Peyer's patch (tissue), 4 donors: ENCODE measurements around the gene PSMA2. TPM values are rescaled to one million over a fixed set of nuclear protein-coding genes. Genes with fewer than 3 reads are reported as not detected.
"Not testable (repeated sequence)": the region's sequence is repeated elsewhere in the genome, so short reads cannot be mapped to it uniquely, and the experiment has no call there.

ENCODE experiments used
- DNase-seq, 3 donors: peaks; one replicate each; pipeline ENCODE4 v3.0.0-alpha.2; 2017 to 2019
- H3K27ac ChIP-seq, 4 donors: fragments of 200-600 bp; sonication (generic); one replicate each; pipeline ENCODE4 v1.5.1; 2016 to 2019
- H3K27me3 ChIP-seq, 2 donors: fragments of 200-600 bp; sonication (generic); one replicate each; pipeline ENCODE4 v1.5.1; 2019
- H3K36me3 ChIP-seq, 3 donors: fragments of 200-600 bp; sonication (generic); one replicate each; pipeline ENCODE4 v1.5.1; 2016 to 2019
- H3K4me1 ChIP-seq, 4 donors: fragments of 200-600 bp; sonication (generic); one replicate each; pipeline ENCODE4 v1.5.1; 2016 to 2019
- H3K4me3 ChIP-seq, 4 donors: fragments of 200-600 bp; sonication (generic); 1 replicate in 3 of 4; 2 replicates in 1 of 4; pipeline ENCODE4 v1.5.1; 2016 to 2019; ENCODE audit warnings: mild to moderate bottlenecking in 1 of 4
- H3K9me3 ChIP-seq, 4 donors: fragments of 200-600 bp; sonication (generic); one replicate each; pipeline ENCODE4 v1.5.1; 2016 to 2019; ENCODE audit warnings: mild to moderate bottlenecking in 1 of 4
- CTCF ChIP-seq, 6 experiments: fragments of 450-650 bp in 4 of 6; fragments of 200-600 bp in 2 of 6; sonication (generic) in 1 of 6; IDR thresholded peaks; one replicate each; pipeline ENCODE4 v1.5.1; 2017 to 2019; ENCODE audit warnings: antibody characterized with exemption in 6 of 6, mild to moderate bottlenecking in 3 of 6, moderate library complexity in 1 of 6
- POLR2A ChIP-seq, 2 donors: fragments of 450-650 bp; IDR thresholded peaks; one replicate each; pipeline ENCODE4 v1.5.1; 2017; ENCODE audit warnings: antibody characterized with exemption in 2 of 2, mild to moderate bottlenecking in 2 of 2, moderate library complexity in 2 of 2
- total RNA-seq, 4 donors: library from RNA; depleted of rRNA; stranded (reverse); fragments of >200 nt; gene quantifications; one replicate each; pipeline ENCODE4 v1.1.0, GENCODE V29; 2016

PSMA2 gene
- total RNA-seq, 4 donors from 2014 or later: 28.1 to 66.8 (median 55.8) TPM

GRCh38 chr7:42902331-42902730, 29.6 kb downstream of the PSMA2 start:
- H3K9me3 ChIP-seq: no peaks in the 10 kb centered on the region
- no peak overlapping the region for H3K4me3 ChIP-seq
- no peaks in the 10 kb centered on the region for H3K36me3 ChIP-seq
- no peak overlapping the region for H3K27ac ChIP-seq
- no peaks in the 10 kb centered on the region for H3K4me1 ChIP-seq
- TF ChIP-seq POLR2A (IDR thresholded peaks at IDR 0.05): no peak
- TF ChIP-seq CTCF (IDR thresholded peaks at IDR 0.05): no peak
- no peaks in the 10 kb centered on the region for H3K27me3 ChIP-seq
- DNase-seq: no peak

- H3K4me1 ChIP-seq: no peaks in the 10 kb centered on the region
- no peak overlapping the region for H3K4me3 ChIP-seq
- H3K27me3 ChIP-seq: no peaks in the 10 kb centered on the region
- no peak overlapping the region for H3K27ac ChIP-seq
- TF ChIP-seq POLR2A (IDR thresholded peaks at IDR 0.05) (no peak), CTCF (IDR thresholded peaks at IDR 0.05) (no peak)
- H3K9me3 ChIP-seq: no peaks in the 10 kb centered on the region
- H3K36me3 ChIP-seq: no peaks in the 10 kb centered on the region
- no peak for DNase-seq
Measured at GRCh38 chr7:42900842-42901241, 31.1 kb downstream of the PSMA2 start.

- TF ChIP-seq POLR2A (IDR thresholded peaks at IDR 0.05) (no peak), CTCF (IDR thresholded peaks at IDR 0.05) (no peak)
- no peaks in the 10 kb centered on the region for H3K4me1 ChIP-seq
- peaks cover 0 to 4% (median 0%) of the 10 kb centered on the region in 4 donors for H3K9me3 ChIP-seq
- no peaks in the 10 kb centered on the region for H3K36me3 ChIP-seq
- no peak overlapping the region for H3K27ac ChIP-seq
- H3K27me3 ChIP-seq: no peaks in the 10 kb centered on the region
- DNase-seq: no peak
- H3K4me3 ChIP-seq: no peak overlapping the region
Measured at GRCh38 chr7:42893346-42894240, 38.4 kb downstream of the PSMA2 start.

- TF ChIP-seq POLR2A (IDR thresholded peaks at IDR 0.05) (no peak), CTCF (IDR thresholded peaks at IDR 0.05) (no peak)
- no peaks in the 10 kb centered on the region for H3K27me3 ChIP-seq
- H3K4me1 ChIP-seq: peaks cover 0 to 6% (median 0%) of the 10 kb centered on the region in 4 donors
- no peak overlapping the region for H3K27ac ChIP-seq
- no peaks in the 10 kb centered on the region for H3K36me3 ChIP-seq
- no peak for DNase-seq
- H3K9me3 ChIP-seq: no peaks in the 10 kb centered on the region
- H3K4me3 ChIP-seq: no peak overlapping the region
Measured at GRCh38 chr7:42886893-42887505, 45.0 kb downstream of the PSMA2 start.

- DNase-seq: no peak
- Histone ChIP-seq H3K4me3 (no peak overlapping the region), H3K36me3 (no peaks in the 10 kb centered on the region), H3K27ac (no peak overlapping the region), H3K9me3 (no peaks in the 10 kb centered on the region), H3K27me3 (no peaks in the 10 kb centered on the region), H3K4me1 (peaks cover 0 to 6% (median 0%) of the 10 kb centered on the region in 4 donors)
- TF ChIP-seq CTCF (IDR thresholded peaks at IDR 0.05) (peak in 2 of 6 experiments; percentile 24 to 27), POLR2A (IDR thresholded peaks at IDR 0.05) (no peak)
Measured at GRCh38 chr7:42886129-42886528, 45.8 kb downstream of the PSMA2 start.

- H3K27me3 ChIP-seq, H3K4me3 ChIP-seq, H3K4me1 ChIP-seq, H3K36me3 ChIP-seq, DNase-seq, H3K9me3 ChIP-seq, H3K27ac ChIP-seq: not testable (repeated sequence)
Measured at GRCh38 chr7:42885183-42885582, 46.8 kb downstream of the PSMA2 start.
